ENCODE measurements around the gene ZNF559. TPM values are rescaled to one million over a fixed set of nuclear protein-coding genes. Genes with fewer than 3 reads are reported as not detected.

Gene ZNF559
- total RNA-seq, 1 experiment from 2014 or later = 19.7 TPM

DNA sequence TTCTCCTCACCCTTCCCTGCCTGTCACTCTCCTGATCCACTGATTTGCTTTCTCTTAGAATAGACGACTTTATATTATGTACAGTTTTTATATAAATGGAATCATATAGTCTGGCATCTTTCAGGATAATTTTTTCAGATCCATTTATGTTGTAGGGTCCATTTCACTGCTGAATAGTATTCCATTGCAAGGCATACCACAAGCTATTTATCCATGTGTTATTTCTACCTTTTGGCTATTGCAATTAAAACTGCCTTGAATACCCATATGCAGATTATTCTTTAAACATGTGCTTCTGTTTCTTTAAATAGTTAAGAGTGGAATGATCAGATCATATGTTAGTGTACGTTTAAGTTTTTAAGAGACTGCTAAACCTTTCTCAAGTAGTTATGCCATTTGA lies 21.0 kb downstream of the ZNF559 start:
- TF ChIP-seq, protein P1, sequence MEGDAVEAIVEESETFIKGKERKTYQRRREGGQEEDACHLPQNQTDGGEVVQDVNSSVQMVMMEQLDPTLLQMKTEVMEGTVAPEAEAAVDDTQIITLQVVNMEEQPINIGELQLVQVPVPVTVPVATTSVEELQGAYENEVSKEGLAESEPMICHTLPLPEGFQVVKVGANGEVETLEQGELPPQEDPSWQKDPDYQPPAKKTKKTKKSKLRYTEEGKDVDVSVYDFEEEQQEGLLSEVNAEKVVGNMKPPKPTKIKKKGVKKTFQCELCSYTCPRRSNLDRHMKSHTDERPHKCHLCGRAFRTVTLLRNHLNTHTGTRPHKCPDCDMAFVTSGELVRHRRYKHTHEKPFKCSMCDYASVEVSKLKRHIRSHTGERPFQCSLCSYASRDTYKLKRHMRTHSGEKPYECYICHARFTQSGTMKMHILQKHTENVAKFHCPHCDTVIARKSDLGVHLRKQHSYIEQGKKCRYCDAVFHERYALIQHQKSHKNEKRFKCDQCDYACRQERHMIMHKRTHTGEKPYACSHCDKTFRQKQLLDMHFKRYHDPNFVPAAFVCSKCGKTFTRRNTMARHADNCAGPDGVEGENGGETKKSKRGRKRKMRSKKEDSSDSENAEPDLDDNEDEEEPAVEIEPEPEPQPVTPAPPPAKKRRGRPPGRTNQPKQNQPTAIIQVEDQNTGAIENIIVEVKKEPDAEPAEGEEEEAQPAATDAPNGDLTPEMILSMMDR (conservative IDR thresholded peaks at IDR 0.05) = no peak
- Mint-ChIP-seq H3K9me3 (peaks cover 89 to 97% of the 10 kb centered on the region in 2 experiments), H3K27ac (no peak overlapping the region)

More for the DNA sequence above, 21.0 kb downstream of the ZNF559 start:
- H2BK120ac ChIP-seq (ENCODE audit: low read depth, low read length, poor library complexity, severe bottlenecking) = no peak overlapping the region
- H3K9ac ChIP-seq (ENCODE audit: extremely low read depth, insufficient read length, low read length) = no peak overlapping the region
- H3K4me1 Mint-ChIP-seq = no peaks in the 10 kb centered on the region
- no peak overlapping the region for H4K91ac ChIP-seq (ENCODE audit: insufficient read length, low read depth, low read length)
- H3K36me3 Mint-ChIP-seq (ENCODE audit: insufficient read depth in 1 of 3, low read depth in 3 of 3) = peaks cover 81 to 91% (median 81%) of the 10 kb centered on the region in 3 experiments
- no peaks in the 10 kb centered on the region for H3K79me2 ChIP-seq (ENCODE audit: insufficient read depth, low read length)
- no peak overlapping the region for H4K8ac ChIP-seq (replicated peaks; ENCODE audit: insufficient read length, low read depth, low read length)
- no peaks in the 10 kb centered on the region for H3K27me3 ChIP-seq (ENCODE audit: insufficient read depth, low read length)
- no peak overlapping the region for H3K4ac ChIP-seq (ENCODE audit: low read depth, low read length)
- no peak overlapping the region for H2BK15ac ChIP-seq (ENCODE audit: low read depth, low read length)
- H3K18ac ChIP-seq (ENCODE audit: insufficient read length, low read depth, low read length) = no peak overlapping the region
- no peak overlapping the region for H3K27ac ChIP-seq (ENCODE audit: insufficient read length, low read depth, low read length)
- H3T11ph ChIP-seq (ENCODE audit: low read length) = no peak overlapping the region
- DNase-seq = no peak
- no peak overlapping the region for H3K4me3 Mint-ChIP-seq
- no peaks in the 10 kb centered on the region for H3K4me1 ChIP-seq (ENCODE audit: insufficient read depth, low read length)
- H2BK5ac ChIP-seq (ENCODE audit: insufficient read length, low read length) = no peak overlapping the region
- H2BK12ac ChIP-seq (ENCODE audit: insufficient read length, low read depth, low read length) = no peak overlapping the region
- no peak overlapping the region for H2BK20ac ChIP-seq (ENCODE audit: low read depth, low read length, poor library complexity, severe bottlenecking)
- H3K9me3 ChIP-seq (ENCODE audit: control insufficient read depth, low read depth, low read length) = peaks cover 90% of the 10 kb centered on the region
- H3K14ac ChIP-seq (ENCODE audit: insufficient read depth, low read length) = no peak overlapping the region
- no peak overlapping the region for H4K5ac ChIP-seq (ENCODE audit: insufficient read length, low read depth, low read length)
- H2AFZ ChIP-seq (ENCODE audit: low read length) = no peak overlapping the region
- H3K27me3 Mint-ChIP-seq (ENCODE audit: low read depth) = no peaks in the 10 kb centered on the region; the same call in none of the 2 replicates
- no peak overlapping the region for H2AK5ac ChIP-seq (ENCODE audit: insufficient read length, low read length)
- H3K56ac ChIP-seq (ENCODE audit: insufficient read length, low read depth, low read length) = no peak overlapping the region
- H3K23me2 ChIP-seq (ENCODE audit: insufficient read length, low read depth, low read length, poor library complexity, severe bottlenecking) = no peaks in the 10 kb centered on the region
- H4K20me1 ChIP-seq (ENCODE audit: control insufficient read depth, insufficient read depth, insufficient read length) = no peaks in the 10 kb centered on the region
- no CpG with 5 or more reads among the region's 2 CpGs for WGBS (ENCODE audit: extremely low coverage, insufficient read length, low lambda C conversion rate)
- no peaks in the 10 kb centered on the region for H3K79me1 ChIP-seq (ENCODE audit: insufficient read depth, low read depth, low read length, poor library complexity, severe bottlenecking)
- H3K23ac ChIP-seq (ENCODE audit: insufficient read length, low read depth, low read length) = no peak overlapping the region
- no peak overlapping the region for H3K4me2 ChIP-seq (ENCODE audit: insufficient read depth, insufficient read length, low read length)

Data from H9 (cell line).